LNCAP (cell line): ENCODE data around the gene RAPGEF4.

ENCODE experiments used
- CTCF ChIP-seq: fragments of 450-650 bp; IDR thresholded peaks from 2 replicates; pipeline ENCODE4 v1.5.1; 2017; ENCODE audit warnings: mild to moderate bottlenecking

Gene RAPGEF4

GRCh38 chr2:172808156-172808555, 72.5 kb downstream of the RAPGEF4 start:
- no peak for TF ChIP-seq CTCF

GRCh38 chr2:172811027-172811426, 75.4 kb downstream of the RAPGEF4 start:
- TF ChIP-seq CTCF: no peak

- no peak for TF ChIP-seq CTCF
Measured at GRCh38 chr2:172812158-172812744, 76.6 kb downstream of the RAPGEF4 start.

DNA sequence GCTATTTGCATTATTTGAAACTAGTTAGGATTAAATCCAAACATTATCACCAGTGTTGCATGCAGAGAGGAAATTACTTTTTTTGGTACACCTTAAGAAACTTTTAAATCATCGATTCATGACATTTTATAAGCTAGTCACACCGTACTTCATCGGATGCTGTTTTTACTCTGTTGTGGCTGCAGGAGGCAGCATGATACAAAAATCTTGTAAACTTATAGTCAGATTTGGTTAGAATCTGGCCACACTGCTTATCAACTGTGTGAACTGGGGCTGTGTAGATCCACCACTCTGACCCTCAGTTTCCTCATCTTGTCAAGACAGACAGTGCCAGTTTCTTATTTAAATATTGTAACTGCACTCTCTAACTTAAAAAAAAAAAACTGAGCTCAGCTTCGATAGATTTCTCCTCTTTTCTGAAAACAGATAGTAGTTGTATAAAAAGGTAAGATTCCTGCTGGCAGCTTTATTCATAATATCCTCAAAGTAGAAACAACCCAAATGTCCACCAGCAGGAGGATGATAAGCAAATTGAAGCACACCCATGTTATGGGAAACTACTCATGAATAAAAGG, 77.8 kb downstream of the RAPGEF4 start:
- TF ChIP-seq CTCF: peak; percentile 56

DNA sequence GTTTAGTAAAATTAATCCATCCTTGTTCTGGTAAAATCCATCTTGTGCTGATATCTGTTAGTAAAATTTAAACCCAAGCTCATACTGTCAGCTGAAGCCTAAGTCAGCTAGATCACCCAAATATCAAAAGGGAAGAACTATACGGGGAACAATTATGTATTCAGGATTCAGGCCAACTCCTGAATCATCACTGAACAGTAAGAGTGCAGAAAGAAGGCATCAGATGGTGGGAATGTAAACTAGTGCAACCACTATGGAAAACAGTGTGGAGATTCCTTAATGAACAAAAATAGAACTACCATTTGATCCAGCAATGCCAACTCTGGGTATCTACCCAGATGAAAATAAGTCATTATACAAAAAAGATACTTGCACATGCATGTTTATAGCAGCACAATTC, 81.8 kb downstream of the RAPGEF4 start:
- no peak for TF ChIP-seq CTCF

GRCh38 chr2:172819943-172820342, 84.3 kb downstream of the RAPGEF4 start:
- no peak for TF ChIP-seq CTCF

DNA sequence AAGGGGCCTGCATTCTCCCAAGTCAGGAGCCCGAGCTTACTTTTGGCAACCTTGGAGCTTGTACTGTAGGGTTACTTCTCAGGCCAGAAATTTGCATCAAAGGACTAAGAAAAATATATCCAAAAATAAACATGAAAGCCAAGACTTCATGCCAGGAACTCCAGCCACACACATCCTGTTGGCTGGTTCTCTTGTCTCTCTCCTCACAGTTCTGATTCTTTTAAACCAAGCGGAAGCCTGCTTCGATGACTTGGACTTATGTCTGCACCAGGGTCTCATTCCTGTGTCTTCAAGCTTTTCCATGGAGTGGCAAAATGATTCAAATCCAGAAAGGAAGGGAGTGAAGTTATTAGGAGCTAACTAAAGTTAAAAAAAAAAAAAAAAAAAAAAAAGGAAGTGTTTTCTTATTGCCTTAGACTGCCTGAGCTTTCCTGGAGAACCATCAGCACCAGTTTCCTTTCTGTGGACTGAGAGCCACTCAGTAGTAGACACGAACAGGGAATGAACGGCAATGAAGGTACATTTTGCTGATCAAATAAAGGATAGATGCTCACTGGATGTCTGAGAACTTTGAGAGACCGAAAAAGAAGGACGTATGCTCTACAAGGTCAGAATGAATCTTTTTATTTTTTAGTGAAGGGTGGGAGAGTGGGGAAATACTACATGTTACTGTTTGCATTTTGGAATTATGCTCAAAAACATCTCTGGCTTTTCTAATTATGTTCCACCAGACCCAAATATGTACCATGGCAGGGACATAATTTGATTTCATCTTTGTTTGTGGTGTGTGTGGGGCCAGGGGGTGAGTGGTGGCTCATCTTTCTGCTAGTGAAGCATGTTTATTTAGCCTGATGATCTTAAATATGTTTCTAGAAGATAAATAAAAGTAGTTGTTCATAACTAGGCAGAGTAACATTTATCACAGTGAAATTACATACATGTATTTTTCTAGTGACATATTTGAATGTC, 86.0 kb downstream of the RAPGEF4 start:
- no peak for TF ChIP-seq CTCF
